Globus pallidus (tissue), 1 donor: ENCODE measurements around the gene KCNN2.

ENCODE experiments used
- DNase-seq: peaks from one replicate; pipeline ENCODE4 v3.0.0-alpha.2; 2015; ENCODE audit warnings: low spot score

KCNN2 gene

GRCh38 chr5:114544561-114544960, 182.7 kb downstream of the KCNN2 start:
- no peak for DNase-seq
